Islet precursor cell (in vitro differentiated cells): Measurements from ENCODE around the gene COG4.
"Not testable (repeated sequence)": the region's sequence is repeated elsewhere in the genome, so short reads cannot be mapped to it uniquely, and the experiment has no call there.

ENCODE experiments used
- DNase-seq: peaks from one replicate; pipeline ENCODE4 v3.0.0-alpha.2; 2018

COG4 gene

DNA sequence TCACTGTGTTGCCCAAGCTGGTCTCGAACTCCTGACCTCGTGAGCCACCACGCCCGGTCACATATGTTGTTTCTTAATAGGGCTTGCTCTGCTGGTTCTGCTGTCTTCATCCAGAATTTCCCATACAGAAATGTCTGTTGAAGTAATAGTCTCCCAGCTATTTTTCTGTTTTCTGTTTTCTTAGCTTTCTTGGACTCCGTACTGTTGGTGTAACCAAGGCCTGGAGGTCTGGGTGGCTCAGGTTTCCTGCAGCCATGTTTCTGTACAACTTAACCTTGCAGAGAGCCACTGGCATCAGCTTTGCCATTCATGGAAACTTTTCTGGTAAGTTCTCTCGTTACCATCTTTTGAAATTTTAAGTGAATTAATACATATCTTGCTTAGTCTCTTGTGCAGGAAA is 3.0 kb upstream of the COG4 start:
- no peak for DNase-seq

GRCh38 chr16:70524399-70524825 is 1.1 kb upstream of the COG4 start:
- not testable (repeated sequence) for DNase-seq

DNA sequence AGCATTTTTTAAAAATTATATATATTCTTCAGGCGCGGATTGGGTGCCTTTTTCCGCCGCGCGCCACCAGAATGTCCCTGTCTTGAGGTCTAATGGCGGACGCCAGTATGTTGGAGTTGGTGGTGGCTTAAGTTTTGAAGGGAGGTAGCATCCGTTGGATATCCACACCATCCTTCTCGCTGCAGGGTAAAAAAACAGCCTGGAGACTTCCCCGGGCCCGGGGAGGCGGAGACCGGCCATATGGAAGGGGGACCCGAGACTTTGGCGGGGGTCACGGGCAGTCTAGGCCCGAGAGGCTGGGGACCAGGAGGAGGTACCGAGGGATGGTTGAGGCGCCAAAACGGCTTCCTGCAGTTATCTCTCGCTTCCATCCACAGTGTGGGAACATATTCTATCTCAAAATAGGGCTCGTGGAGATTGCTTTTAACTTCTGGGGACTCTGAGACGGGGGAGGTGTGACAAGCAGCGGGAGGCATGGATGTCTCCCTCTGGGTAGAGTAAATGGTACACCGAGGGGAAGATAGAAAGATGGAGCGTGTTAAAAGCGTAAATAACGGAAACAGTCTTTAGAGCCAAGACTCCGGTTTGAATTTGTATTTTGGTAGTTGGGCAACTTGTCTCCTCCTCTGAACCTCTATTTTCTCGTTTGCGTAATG is 517 bp upstream of the COG4 start, which contains the start of gene SF3B3:
TSS of gene SF3B3 (plus strand) at position 74 of the 656 bp plus-strand sequence. CDS start 2,841 bp downstream, outside the sequence.
- peak; percentile 73 for DNase-seq

DNA sequence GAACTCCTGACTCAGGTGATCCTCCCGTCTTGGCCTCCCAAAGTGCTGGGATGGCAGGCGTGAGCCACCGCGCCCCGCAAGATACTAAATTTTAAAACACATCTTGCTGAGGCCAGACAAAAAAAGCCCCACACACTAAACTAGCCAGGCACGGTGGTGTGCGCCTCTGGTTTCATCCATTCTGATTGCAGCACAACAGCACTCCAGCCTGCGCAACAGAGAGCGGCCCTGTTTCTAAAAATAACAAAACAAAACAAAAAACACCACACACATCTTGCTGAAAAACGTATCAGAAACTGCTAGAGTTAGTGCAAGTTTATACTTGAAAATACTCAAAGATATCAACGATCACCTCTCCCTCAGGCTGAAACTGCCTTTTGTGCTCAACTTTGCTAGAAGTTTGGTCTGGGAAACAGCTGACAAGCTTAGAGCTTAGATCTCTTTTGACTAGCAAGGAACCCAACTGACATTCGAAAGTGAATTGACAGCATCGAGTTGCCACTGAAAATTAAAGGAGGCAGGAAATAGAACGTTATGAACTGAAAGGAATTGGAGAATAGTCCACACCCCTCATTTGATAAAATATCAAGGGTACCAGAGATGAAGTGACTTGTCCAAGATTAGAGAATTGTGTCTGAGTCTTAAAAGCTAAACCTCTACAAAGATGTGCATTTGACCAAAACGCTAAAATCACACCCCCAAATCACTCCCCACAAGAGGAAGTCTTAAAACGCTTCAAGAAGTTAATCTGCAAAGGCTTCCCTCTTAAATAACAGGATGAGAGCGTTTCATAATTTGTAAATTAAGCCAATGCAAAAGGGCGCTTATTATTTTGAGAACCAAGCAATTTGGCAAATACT is 908 bp downstream of the COG4 start:
- no peak for DNase-seq

- no peak for DNase-seq
Observed at GRCh38 chr16:70520612-70521297, 2.6 kb downstream of the COG4 start.

- no peak for DNase-seq
Observed at GRCh38 chr16:70512456-70512855, 10.9 kb downstream of the COG4 start.

DNA sequence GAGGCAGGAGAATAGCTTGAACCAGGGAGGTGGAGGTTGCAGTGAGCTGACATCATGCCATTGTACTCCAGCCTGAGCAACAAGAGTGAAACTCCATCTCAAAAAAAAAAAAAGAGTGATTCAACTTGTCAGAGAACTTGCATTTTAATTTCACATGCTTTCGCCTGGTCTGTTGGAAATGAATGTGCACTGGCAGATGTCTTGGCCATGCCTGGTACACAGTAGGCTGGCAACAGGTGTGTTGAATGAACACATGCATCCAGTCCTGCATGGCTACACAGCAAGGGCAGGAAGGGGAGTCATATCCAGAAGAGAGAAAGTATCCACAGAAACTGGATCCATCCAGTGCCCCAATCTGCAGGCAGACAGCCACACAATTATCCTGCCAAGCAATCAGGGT is 11.5 kb downstream of the COG4 start:
- no peak for DNase-seq

DNA sequence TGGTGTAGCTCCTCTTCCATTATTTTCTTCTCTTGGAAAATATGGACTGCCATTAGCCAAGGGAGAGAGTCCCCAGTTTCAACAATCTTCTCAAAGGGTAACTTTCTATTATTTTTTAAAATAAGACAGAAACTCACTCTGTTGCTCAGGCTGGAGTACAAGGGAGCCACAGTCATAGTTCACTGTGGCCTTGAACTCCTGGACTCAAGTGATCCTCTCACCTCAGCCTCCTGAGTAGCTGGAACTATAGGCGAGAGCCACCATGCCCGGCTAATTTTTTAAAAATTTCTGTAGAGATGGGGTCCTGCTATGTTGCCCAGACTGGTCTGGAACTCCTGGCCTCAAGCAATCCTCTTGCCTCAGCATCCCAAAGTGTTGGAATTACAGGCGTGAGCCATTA is 13.1 kb downstream of the COG4 start:
- no peak for DNase-seq

DNA sequence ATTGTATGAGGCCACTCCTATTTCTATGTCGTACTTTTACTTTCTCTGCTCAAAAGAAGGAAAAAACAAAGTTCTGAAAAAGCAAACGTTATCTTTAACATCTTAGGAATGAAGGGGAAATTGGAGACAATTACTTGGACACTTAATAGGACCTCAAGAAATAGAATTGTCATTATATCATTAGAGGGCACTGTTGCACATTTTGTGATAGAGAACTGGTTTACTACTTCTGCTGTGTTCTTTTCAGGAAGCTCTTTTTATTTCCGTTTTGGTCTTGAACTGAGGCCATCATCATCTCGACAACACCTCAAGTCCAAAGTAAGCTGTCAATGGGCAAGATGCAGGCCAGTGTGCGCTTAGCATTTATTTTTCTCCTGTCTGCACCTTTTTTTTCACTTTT is 14.6 kb downstream of the COG4 start:
- no peak for DNase-seq

DNA sequence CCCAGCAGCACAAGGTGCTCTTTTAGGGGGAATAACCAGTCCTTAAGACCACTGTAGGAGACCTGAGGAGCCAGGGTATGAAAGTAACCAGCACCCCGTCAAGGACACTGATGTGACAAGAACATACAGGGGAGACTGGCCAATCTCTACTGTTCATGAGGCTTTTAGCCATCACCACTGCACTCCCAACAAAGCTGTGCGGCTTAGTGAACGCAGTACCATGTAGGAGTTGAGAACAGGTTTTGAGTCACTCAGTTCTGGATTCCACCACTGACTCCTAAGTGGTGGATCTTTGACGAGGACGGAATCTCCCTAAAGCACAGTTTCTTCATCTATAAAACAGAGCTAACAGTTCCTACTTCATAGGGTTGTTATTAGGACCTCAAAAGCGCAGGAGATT is 26.8 kb downstream of the COG4 start:
- DNase-seq, result no peak

DNA sequence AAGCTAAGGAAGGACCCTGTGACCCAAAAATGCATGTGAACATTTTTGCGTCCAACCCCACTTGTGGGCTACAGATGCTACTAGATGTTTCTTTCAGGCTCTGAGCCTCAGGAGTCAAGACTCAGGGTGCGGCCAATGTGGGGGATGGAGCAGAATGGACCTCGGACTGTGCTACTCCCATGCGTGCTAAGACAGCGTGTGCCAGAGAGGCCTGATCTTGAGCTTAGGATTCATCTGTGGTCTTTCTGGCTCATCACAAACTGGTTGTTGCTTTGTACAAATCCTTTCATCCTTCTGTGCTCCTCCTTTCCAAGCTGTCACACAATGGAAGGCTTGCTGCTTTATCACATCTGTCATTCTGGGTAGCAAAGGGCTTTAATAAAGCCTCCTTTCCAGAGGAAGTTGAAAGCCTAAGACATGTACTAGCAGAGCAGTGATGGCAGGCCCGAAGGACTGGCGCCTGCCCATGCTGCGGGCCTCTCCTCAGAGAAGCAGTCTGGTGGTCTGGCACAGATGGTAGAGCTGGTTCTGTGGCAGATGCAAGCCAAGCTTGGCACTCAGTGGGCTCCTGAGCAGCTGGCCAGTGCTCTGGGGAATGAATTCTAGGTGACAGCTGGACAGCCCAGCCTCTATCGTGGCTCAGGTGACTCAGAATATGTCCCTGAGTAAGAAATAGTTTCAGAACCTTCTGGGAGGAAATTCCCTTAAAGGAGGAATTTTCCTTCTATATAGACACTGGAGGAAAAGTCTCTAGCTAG is 27.8 kb downstream of the COG4 start:
- no peak for DNase-seq

DNA sequence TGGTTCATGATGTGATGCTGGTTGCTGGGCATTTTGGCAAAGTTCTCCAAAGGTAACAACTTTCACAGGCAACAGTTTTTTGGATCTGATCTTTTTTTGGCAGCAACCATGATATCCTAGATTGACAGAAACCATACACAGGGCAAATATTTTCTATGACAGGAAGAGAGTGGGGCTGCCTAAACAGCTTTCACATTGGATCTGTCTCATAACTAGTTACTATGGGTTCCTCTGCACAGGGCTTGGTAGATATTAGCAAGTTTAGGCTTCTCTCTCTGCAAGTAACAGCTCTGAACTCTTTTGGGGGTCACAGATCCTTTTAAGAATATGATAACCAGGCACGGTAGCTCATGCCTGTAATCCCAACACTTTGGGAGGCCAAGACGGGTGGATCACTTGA is 28.6 kb downstream of the COG4 start:
- DNase-seq, result no peak

DNA sequence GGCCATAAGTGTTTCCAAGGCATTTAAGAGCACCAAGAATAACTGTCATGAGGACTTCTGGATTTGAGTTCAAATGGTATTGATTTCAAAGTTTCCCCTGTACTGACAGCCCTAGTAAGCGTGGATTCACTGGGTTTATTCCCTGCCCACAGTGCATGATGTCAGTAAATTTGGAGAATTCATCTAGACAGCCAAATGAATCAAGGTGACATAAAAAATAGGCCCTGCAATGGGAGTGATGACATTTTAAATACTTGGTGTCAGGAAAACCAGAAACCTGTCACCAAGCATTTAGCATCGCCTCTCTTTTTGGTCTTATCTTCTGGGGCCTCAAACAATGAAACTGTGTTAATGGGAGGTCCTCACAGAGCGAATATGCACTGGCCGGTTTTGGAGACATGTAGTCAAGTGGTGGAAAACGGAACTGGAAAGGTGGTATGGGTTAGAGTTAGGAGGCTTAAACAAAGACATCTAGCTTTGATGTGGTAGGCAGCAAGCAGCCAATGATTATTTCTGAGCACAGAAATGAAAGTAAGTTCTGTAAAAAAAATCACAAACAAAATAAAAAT is 29.1 kb downstream of the COG4 start:
- DNase-seq, result no peak

- no peak for DNase-seq
Observed at GRCh38 chr16:70493802-70494201, 29.6 kb downstream of the COG4 start.

DNA sequence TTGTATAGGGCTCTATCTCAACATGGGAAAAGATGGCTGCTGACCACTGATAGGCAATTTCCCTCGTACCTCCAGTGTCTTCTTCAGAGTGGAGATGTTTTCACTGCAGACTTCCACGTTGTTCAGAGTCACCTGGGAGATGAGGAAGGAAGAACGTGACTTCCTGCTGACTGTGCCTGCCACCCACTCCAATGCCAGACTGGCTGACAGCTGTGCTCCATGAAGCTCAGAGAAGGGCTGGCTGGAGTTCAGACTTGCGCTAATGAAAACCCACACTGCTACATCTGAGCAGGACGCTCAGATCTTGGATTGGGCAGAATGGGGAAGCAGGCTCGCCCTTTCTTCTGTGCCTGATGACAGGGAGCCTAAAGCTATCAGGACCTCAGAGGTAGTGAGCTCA is 33.1 kb downstream of the COG4 start:
- no peak for DNase-seq

GRCh38 chr16:70484867-70485266 is 38.5 kb downstream of the COG4 start:
- no peak for DNase-seq

GRCh38 chr16:70483426-70483825 is 39.9 kb downstream of the COG4 start:
- no peak for DNase-seq

DNA sequence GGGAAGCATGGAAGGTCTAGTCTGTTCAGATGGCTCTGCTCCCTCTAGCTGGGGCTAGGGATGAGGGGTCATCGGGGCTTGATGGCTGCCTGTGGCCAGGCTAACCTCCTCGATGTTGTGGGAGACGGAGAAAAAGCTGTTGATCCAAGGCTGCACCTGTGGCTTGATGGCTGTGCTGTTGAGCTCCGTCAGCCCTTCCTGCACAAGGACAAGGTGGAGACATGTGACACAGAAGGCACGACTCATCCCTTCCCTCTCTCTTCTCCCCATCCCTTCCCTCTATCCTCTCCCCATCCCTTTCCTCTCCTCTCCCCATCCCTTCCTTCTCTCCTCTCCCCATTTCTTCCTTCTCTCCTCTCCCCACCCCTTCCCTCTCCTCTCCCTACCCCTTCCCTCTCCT is 40.7 kb downstream of the COG4 start:
- no peak for DNase-seq

DNA sequence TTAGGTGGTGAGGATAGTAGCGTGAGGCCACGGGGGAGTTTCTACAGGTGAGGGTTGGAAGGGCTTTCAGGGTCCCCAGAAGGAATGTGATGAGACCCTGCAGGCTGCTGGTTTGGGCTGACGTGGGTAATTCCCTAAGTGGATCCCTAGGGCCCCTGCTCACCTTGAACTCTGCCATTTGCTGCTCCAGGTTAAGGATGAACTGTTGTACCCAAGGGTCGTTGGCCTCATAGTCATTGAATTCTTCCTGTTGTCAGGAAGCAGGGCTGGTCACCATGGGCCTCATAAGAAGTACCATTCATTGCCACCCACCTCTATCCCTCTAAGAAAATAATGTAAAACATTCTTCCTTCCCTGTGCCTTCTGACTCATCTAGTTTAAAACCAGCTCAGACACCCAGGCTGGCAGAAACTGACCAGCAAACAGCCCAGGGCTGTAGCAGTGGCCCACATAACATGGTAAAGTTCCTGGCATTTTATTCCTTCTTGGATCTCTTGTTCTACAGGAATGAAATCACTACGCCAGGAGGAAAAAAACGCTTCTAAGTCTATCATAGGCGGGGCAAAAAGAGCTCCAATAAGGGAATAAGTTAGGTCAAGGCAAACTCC is 41.3 kb downstream of the COG4 start:
- DNase-seq, result no peak

DNA sequence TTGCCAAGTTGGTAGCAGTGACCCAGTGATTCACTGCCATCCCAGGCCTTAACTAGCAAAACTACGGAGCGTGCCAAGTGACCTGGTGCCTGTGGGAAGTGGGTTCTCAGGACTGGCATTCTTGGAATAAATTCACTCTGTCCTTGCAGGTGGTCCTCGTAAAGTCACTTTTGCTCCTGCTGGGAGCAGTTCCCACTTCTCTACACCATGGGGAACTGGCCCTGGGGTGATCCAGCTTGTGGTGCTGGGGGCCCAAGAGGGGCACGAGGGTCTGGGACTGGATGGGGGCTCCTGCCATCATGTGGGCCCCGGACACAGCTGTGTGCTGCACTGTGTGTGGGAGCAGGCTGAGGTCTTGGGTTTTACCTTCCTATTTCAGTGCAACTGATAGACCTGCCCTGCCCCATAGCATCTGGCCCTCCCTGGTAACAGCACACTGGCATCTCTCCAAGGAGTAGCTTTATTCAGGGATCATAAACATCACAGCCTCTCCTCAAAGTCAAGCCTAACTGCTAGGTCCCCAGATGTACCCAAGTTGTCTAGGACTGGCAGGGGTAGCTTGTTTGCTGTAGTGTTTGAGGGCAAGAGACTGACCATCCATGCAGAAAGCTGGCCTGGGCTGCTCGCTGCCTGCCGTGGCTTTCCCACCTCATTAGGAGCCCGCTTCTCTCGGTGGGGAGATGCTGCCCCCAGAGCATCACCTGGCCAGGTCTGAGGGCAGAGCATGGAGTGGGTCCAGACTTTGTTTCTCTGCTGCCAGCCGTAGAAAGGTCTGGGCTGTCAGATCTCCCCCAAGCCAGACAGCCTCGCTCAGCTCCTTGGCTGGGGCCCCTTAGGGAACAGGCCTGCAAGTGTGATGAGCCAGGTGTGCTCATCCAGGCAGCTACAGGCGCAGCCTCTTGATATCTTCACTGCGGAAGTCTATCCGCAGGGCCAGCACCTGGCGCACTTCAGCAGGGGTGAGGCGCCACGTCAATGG is 42.9 kb downstream of the COG4 start:
- DNase-seq, result no peak

DNA sequence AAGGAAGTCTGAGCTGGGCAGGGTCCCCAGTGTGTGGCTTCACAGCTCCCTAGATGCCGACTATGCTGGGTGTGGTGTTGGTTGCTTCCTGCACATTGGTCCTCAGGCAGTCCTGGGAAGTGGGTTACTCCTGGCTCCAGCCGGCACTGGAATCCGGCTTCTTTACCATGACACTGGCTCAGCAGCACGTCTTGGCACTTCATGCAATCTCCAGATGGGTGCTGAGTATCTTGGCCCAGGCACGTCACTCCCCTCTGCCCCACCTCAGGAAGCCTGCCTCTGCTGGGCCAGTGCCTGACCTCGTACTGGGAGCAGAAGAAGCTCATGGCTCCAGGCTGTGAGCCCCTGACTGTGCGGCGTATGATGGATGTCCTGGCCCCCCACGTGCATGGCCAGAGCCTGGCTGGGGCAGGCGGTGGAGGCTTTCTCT is 44.4 kb downstream of the COG4 start:
- peak; percentile 47 for DNase-seq
